Daoy (cell line): Measurements from ENCODE around the gene LRRC4C. TPM values are rescaled to one million over a fixed set of nuclear protein-coding genes. Genes with fewer than 3 reads are reported as not detected.

ENCODE experiments used
- DNase-seq: peaks from one replicate; pipeline ENCODE4 v3.0.0-alpha.2; 2015; ENCODE audit warnings: low read depth
- total RNA-seq: library from RNA; depleted of rRNA; stranded (reverse); fragments of >200 nt; shearing (Covaris generic); gene quantifications from 2 replicates; pipeline ENCODE4 v1.2.3, GENCODE V29; 2014

LRRC4C gene
- total RNA-seq, 1 experiment from 2014 or later = not detected

DNA sequence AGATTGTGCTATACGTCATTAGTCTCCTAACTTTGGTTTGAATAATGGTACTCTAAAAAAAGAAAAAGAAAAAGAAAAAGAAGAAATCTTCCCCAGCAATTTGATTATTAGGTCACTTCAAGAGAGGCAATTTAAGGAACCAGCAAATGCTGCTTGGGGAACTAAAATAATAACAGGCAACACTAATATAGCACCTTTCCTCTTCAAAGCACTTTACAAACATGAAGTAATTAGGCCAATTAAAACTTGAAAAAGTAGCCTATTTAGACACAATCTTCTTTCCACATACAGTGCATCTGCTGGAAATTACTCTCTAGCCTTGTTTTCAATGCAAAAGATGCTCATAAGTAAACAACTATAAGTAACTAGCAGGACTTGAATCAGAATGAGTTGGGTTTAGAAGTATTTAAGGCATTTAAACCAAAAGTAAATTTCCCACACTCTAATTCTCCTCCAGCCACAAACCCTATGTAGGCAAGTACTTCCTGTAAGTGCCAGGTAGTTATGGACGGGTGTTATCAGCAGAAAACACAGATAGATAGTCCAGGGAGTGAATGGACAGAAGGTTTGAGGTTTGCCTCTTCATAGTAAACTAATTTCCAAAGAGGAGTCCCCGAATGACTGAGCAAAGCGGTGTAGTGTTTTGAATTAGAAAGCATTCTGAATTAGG, 44.5 kb downstream of the LRRC4C start:
- no peak for DNase-seq

GRCh38 chr11:41413843-41414242, 45.6 kb downstream of the LRRC4C start:
- DNase-seq = no peak

- no peak for DNase-seq
Measured at GRCh38 chr11:41405812-41406211, 53.6 kb downstream of the LRRC4C start.

DNA sequence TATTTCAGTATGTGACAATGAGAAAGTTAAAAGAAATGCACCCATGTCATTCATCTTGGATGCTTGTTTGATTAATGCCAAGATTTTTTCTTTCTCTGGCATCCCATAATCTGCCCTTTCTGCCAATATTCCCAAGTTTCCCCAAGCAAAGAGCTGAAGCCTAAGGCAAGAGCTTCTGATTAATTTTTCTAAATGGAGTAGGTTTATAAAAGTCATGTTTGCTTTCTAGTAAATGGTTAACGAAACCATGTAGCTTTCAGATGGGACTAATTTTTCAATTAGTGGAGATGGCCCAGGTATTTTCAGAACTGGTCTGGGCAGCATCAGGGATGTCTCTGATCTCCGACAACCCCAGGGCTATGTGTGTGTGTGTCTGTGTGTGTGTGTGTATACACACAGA, 55.3 kb downstream of the LRRC4C start:
- DNase-seq = no peak

GRCh38 chr11:41403458-41403857, 56.0 kb downstream of the LRRC4C start:
- no peak for DNase-seq

DNA sequence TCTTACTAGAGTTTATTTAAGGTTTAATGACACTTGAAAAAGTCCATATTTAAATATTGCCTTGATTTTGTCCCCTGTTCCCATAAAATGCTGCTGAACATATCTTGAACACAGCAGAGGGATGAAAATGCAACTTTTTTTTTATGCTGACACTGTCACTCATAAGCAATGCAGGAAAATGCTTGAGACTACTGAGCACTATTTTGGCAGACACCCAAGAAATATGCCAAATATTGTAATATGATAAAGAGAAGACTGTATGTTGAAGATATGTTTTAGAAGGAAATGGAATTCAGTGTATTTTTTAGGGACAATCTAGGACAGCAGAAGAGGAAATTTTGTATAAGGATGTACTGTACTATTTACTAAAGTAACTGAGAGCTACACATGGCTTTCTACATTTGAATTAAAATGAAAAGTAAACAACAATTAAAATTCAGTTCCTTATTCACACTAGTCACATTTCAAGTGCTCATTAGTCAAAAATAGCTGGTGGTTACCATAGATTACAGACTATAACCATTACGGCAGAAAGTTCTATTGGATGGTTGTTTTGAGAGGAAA, 58.6 kb downstream of the LRRC4C start:
- DNase-seq = no peak

- DNase-seq = no peak
Measured at GRCh38 chr11:41400124-41400523, 59.3 kb downstream of the LRRC4C start.

GRCh38 chr11:41399323-41399722, 60.1 kb downstream of the LRRC4C start:
- DNase-seq = no peak

DNA sequence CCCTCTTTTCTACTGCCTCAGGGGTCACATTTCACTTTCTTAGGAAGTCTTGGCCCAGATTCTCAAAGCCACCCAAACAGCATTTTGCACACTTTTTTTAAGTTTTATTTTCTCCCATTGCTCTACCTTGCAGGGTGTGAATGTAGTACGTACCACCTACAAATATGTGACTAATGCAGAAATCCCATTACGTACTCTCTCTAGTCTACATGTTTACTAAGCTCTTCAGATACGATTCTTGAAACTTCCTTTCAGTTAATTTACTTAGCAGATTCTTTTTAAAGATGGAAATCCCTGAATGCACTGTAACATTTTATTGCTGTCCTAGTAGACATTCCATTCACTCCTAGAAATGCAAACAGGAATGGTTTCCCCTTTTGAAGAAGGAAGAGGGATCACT, 61.3 kb downstream of the LRRC4C start:
- no peak for DNase-seq

DNA sequence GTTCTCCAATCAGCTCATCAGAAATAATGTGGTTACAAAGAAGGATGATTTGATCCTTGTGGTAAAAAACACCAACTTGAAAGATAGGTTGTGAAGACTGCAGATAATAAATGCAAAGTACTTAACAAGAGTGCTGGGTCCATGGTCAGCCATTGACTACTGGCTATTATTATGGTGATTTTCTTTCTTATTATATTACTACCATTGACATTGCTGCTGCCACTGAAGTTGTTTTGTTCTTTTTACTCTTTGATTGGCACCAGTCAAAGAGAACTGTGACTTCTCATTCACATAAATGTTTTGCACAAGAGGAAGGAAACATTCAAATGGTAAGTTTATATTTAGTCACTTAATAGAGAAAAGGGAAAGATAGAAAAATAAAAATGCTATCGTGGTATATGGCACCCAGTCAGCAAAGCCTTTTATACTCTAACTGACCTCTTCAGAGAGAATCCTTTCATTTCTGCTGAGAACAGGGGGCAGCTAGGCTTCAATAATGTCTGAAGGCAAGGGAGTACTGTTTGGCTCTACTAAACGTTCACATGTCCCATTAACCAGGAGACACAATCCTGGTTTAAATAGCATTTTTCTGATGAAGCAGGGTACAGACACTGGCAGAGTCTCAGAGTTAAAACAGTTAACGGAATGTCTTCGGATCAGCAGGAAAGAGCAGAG, 64.8 kb downstream of the LRRC4C start:
- DNase-seq = no peak

GRCh38 chr11:41392596-41392995, 66.9 kb downstream of the LRRC4C start:
- DNase-seq = no peak

GRCh38 chr11:41389623-41390130, 69.8 kb downstream of the LRRC4C start:
- no peak for DNase-seq

DNA sequence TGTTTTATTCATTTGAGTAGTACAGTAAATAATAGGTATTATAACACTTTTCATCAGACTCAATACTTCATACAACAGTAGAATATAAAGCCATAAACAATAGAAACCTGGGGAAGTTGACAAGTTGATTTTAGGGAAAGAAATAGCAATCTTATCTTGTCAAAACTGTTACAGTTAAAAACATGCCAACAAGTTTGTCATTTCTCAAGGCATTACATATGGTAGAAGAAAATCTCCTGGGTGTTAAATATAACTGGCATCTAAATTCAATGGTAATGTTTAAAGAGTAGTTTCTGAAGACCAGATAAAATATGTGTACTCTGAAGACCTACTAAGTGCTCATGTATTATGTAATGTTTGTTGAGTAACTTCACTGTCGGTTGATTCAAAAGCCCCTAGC, 75.1 kb downstream of the LRRC4C start:
- DNase-seq = no peak

- no peak for DNase-seq
Measured at GRCh38 chr11:41383768-41384167, 75.7 kb downstream of the LRRC4C start.

GRCh38 chr11:41382927-41383326, 76.5 kb downstream of the LRRC4C start:
- DNase-seq = no peak

DNA sequence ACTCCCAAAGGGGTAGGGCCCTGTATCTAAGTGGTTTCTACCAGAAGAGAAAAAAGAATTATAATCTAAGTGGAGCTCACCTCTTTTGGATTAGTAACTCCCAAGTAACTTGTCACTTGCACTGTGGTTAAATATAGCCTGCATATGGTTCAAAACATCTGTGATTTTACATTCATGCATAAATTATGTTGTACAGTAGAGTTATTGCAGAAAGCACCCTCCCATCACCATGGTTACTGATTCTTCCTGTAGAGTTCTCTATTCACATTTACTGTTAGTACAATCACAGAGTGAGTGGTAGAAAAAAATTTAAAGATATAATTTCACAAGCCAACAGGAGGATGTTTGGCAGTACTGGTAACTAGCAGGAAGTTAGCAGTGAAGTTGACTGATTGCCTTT, 80.4 kb downstream of the LRRC4C start:
- DNase-seq = no peak

DNA sequence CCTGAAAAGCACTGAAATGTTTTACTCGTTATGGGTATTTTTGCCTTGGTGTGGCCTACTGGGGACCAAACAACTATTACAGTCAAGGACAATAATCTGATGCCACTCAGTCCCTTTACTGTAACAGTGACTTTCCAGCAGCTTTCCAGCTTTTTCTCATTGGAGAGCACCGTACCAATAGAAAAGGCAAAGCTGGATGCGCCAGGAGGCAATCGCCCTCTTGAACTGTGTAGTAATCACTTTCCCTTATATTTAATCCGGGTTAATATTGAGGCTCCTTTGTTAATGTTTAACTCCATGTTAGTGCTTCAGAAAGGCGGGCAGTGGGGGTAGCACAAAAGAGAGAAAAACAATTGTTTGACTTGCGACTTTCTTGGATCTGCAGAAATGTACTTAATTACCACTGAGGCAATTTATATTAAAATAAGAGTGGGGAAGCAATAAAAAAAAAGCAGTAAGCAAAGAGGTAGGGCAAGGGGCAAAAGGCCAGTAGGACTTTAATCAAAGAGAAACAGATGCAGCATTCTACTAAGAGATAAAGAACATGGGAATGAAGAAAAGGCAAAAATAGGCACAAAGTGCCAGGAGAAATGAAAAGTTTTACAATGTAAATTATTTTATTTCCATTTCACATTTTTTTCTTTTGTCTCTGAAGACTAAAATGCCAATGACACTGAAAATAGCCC, 81.6 kb downstream of the LRRC4C start:
- DNase-seq = no peak

- no peak for DNase-seq
Measured at GRCh38 chr11:41351825-41352224, 107.6 kb downstream of the LRRC4C start.

- no peak for DNase-seq
Measured at GRCh38 chr11:41346042-41346441, 113.4 kb downstream of the LRRC4C start.

DNA sequence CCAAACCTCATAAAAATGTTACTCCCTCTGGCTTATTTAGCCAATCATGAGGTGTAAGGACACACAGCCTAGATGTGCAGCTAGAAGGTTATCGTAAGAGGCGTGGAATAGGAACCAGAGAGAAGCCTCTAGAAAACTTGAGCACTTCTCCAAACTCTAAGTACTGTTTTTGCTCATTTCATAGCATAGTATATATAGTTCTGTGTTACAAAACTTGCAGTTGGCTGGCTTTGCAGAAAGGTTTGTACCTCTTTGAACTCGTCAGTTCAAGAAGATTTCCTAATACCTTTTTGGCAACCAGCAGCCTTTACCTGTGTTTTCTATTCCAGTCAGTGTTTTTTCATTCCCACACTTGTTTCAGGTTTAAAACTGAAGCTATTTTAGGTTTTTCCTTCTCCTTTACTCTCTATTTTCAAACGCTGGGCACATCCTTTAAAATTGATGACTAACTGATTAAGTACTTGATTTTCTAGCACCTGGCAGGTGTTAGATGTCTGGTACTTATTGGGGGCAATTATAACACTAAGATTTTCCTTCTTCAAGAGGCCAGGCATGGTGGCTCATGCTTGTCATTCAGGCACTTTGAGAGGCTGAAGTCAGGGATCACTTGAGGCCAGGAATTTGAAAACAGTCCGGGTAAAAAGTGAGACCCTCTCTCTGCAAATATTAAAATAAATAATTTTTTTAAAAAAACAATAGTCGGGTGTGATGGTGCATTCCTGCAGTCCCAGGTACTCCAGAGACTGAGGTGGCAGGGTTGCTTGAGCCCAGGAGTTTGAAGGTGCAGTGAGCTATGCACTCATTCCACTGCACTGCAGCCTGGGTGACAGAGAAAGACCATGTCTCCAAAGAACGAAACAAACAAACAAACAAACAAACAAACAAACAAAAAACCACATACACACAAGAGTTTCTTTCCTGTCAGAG, 125.2 kb downstream of the LRRC4C start:
- no peak for DNase-seq

GRCh38 chr11:41333357-41333756, 126.1 kb downstream of the LRRC4C start:
- no peak for DNase-seq
